LNCaP clone FGC (cell line): Measurements from ENCODE around the gene PCDHB8.
"Not testable (repeated sequence)": the region's sequence is repeated elsewhere in the genome, so short reads cannot be mapped to it uniquely, and the experiment has no call there.

ENCODE experiments used
- DNase-seq: peaks from one replicate; pipeline ENCODE4 v3.0.0-alpha.2; 2011; ENCODE audit warnings: low read depth
- H3K4me3 ChIP-seq: 2 replicates; pipeline ENCODE4 v1.5.1; 2011; ENCODE audit warnings: mild to moderate bottlenecking, low read depth, low read length, control low read depth
- TF ChIP-seq, protein P1 (sequence below): IDR thresholded peaks from 2 replicates; pipeline ENCODE4 v1.5.1; 2012; ENCODE audit warnings: mild to moderate bottlenecking; ENCODE audit not compliant: control insufficient read depth, insufficient read depth; ENCODE audit errors: extremely low read depth

Gene PCDHB8

DNA sequence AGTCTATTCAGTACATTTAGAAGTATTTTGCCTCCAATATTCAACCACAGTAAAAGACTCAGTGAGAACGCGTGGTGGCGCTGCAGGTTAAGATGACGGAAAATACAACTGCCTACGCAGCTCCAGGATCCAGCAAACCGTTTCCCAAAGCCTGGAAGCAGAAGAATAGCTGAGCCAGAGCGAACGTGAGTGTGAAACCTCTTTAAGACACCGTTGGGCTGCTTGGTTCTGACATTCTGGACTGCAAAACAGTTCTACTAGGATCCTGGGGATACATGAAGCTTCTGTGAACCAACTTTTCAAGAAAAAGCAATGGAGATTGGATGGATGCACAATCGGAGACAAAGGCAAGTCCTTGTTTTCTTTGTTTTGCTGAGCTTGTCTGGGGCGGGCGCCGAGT is 4.7 kb downstream of the PCDHB8 start, which contains the start of gene PCDHB16:
PCDHB16 (plus strand) TSS at position 140 of the 400 bp plus-strand sequence; CDS start at position 313, 173 bp downstream.
- DNase-seq, result no peak
- no peak within 1 kb of the TSS; the same call in 1 of the 2 replicates for H3K4me3 ChIP-seq

DNA sequence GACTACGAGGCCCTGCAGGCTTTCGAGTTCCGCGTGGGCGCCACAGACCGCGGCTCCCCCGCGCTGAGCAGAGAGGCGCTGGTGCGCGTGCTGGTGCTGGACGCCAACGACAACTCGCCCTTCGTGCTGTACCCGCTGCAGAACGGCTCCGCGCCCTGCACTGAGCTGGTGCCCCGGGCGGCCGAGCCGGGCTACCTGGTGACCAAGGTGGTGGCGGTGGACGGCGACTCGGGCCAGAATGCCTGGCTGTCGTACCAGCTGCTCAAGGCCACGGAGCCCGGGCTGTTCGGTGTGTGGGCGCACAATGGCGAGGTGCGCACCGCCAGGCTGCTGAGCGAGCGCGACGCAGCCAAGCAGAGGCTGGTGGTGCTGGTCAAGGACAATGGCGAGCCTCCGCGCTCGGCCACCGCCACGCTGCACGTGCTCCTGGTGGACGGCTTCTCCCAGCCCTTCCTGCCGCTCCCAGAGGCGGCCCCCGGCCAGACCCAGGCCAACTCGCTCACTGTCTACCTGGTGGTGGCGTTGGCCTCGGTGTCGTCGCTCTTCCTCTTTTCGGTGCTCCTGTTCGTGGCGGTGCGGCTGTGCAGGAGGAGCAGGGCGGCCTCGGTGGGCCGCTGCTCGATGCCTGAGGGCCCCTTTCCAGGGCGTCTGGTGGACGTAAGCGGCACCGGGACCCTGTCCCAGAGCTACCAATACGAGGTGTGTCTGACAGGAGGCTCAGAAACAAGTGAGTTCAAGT is 6.7 kb downstream of the PCDHB8 start:
- H3K4me3 ChIP-seq, DNase-seq: not testable (repeated sequence)

More for the DNA sequence above, 4.7 kb downstream of the PCDHB8 start, which contains the start of gene PCDHB16:
- TF ChIP-seq, protein P1, sequence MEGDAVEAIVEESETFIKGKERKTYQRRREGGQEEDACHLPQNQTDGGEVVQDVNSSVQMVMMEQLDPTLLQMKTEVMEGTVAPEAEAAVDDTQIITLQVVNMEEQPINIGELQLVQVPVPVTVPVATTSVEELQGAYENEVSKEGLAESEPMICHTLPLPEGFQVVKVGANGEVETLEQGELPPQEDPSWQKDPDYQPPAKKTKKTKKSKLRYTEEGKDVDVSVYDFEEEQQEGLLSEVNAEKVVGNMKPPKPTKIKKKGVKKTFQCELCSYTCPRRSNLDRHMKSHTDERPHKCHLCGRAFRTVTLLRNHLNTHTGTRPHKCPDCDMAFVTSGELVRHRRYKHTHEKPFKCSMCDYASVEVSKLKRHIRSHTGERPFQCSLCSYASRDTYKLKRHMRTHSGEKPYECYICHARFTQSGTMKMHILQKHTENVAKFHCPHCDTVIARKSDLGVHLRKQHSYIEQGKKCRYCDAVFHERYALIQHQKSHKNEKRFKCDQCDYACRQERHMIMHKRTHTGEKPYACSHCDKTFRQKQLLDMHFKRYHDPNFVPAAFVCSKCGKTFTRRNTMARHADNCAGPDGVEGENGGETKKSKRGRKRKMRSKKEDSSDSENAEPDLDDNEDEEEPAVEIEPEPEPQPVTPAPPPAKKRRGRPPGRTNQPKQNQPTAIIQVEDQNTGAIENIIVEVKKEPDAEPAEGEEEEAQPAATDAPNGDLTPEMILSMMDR, result peak; percentile 59

DNA sequence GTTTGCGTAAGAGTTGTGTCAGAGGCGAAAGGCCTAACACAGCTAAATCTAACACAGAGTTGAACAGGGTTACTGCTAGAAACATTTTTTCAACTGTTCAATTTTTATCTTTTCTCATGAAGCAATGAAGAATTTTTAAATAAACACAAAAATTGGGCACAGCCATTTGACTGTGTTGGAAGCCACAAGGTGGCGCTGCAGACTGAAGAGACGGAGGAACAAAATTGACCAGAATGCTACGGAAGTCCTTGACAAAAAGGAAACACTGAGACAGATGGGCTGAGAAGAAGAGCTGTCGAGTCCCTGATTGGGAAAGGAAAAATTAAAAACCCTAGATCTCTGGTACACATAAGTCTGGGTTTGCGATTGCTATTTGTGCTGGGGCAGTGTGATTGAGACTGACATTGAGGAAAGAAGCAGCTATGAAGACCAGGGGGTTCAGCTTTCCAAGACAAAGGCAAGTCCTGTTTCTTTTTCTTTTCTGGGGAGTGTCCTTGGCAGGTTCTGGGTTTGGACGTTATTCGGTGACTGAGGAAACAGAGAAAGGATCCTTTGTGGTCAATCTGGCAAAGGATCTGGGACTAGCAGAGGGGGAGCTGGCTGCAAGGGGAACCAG is 9.4 kb downstream of the PCDHB8 start, which contains the start of gene PCDHB9:
PCDHB9 (plus strand) TSS at position 265 of the 616 bp plus-strand sequence; CDS start at position 423, 158 bp downstream.
- no peak within 1 kb of the TSS for H3K4me3 ChIP-seq
- DNase-seq, result no peak
- TF ChIP-seq, protein P1, result peak; percentile 60

DNA sequence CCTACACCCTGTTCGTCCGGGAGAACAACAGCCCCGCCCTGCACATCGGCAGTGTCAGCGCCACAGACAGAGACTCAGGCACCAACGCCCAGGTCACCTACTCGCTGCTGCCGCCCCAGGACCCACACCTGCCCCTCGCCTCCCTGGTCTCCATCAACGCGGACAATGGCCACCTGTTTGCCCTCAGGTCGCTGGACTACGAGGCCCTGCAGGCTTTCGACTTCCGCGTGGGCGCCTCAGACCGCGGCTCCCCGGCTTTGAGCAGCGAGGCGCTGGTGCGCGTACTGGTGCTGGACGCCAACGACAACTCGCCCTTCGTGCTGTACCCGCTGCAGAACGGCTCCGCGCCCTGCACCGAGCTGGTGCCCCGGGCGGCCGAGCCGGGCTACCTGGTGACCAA is 11.1 kb downstream of the PCDHB8 start:
- not testable (repeated sequence) for H3K4me3 ChIP-seq, DNase-seq

DNA sequence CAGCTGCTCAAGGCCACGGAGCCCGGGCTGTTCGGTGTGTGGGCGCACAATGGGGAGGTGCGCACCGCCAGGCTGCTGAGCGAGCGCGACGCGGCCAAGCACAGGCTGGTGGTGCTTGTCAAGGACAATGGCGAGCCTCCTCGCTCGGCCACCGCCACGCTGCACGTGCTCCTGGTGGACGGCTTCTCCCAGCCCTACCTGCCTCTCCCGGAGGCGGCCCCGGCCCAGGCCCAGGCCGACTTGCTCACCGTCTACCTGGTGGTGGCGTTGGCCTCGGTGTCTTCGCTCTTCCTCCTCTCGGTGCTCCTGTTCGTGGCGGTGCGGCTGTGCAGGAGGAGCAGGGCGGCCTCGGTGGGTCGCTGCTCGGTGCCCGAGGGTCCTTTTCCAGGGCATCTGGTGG is 11.5 kb downstream of the PCDHB8 start:
- not testable (repeated sequence) for DNase-seq

DNA sequence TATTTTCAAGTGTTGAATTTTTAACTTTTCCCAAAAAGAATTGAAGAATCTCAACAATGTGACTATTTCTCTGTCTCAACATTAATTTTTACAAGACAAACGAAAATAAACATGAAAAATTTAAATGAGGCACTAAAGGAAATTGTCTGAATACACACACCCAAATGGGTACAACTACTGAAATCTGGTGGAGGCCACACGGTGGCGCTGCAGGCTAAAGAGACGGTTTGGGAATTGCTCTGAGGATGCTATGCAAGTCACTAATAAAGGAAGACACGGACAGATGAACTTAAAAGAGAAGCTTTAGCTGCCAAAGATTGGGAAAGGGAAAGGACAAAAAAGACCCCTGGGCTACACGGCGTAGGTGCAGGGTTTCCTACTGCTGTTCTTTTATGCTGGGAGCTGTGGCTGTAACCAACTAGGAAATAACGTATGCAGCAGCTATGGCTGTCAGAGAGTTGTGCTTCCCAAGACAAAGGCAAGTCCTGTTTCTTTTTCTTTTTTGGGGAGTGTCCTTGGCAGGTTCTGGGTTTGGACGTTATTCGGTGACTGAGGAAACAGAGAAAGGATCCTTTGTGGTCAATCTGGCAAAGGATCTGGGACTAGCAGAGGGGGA is 14.6 kb downstream of the PCDHB8 start, which contains the start of gene PCDHB10:
PCDHB10 (plus strand) TSS at position 244 of the 616 bp plus-strand sequence; CDS start at position 444, 200 bp downstream.
- no peak within 1 kb of the TSS for H3K4me3 ChIP-seq
- no peak for DNase-seq
- TF ChIP-seq, protein P1, result peak; percentile 75

More for the DNA sequence above, 11.5 kb downstream of the PCDHB8 start:
- not testable (repeated sequence) for H3K4me3 ChIP-seq

DNA sequence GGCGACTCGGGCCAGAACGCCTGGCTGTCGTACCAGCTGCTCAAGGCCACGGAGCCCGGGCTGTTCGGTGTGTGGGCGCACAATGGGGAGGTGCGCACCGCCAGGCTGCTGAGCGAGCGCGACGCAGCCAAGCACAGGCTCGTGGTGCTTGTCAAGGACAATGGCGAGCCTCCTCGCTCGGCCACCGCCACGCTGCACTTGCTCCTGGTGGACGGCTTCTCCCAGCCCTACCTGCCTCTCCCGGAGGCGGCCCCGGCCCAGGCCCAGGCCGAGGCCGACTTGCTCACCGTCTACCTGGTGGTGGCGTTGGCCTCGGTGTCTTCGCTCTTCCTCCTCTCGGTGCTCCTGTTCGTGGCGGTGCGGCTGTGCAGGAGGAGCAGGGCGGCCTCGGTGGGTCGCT is 16.7 kb downstream of the PCDHB8 start:
- DNase-seq, H3K4me3 ChIP-seq: not testable (repeated sequence)

DNA sequence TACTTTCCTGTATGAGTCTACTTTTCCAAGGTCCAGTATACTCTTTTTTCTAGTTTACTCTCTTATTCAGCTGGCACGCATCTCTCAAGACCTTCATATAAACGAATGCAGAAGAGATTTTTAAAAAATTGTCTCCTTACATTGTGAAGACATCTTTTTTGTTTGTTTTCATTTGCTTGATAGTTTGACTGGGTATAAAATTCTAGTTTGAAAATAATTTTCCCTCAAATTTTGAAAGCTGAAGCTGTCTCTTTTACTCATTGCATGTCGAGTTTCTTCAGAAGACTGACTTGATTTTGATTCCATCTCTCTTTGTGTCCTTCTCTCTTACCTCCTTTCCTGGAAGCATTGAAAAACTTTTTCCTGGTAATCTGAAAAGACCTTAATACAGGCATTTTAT is 18.8 kb downstream of the PCDHB8 start:
- no peak for DNase-seq
- TF ChIP-seq, protein P1, result no peak
- H3K4me3 ChIP-seq, result no peak overlapping the region
